GM18520 (cell line): Measurements from ENCODE around the gene RIMS1.

ENCODE experiments used
- ATAC-seq: cut with Tn5 transposase; IDR thresholded peaks from one replicate; pipeline ENCODE4 v1.9.1; 2021; ENCODE audit not compliant: unreplicated experiment

The RIMS1 gene

GRCh38 chr6:72218125-72218524 lies 331.8 kb downstream of the RIMS1 start:
- peak; percentile 87 for ATAC-seq

DNA sequence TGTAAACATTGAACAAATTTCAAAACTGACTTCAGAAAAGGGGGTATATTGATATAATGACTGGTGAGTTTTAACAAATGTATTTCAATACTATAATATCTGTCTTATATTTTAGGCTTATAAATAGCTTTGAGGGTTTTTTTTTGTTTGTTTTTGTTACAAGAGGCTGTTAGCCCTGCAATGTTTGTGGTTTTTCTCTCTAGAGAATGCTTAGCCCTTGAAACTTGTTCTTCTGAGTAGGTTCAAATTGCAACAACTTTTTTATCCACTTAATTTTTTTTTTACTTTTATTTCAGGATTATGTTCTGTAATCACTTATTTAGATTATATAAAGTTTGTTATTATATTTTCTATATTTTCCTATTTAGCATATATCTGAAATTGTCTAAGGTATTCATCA lies 333.2 kb downstream of the RIMS1 start:
- ATAC-seq: no peak

DNA sequence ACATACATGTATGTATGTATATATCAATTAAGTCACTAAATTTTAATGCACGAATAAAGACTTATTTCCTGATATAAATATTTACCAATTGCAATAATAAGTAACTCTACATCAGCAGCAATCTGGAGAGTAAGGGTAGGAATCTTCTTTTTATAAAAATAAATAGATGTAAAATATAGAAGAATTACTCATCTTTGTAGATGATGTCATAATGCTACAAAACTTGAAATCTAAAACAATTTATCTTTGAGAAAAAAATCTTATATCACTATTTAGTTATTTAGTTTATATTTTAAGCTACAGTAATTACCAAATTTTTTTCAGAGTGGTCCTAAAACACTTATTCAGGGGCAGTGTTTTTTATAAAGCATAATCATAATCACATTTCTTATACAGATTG lies 351.7 kb downstream of the RIMS1 start:
- ATAC-seq: no peak

DNA sequence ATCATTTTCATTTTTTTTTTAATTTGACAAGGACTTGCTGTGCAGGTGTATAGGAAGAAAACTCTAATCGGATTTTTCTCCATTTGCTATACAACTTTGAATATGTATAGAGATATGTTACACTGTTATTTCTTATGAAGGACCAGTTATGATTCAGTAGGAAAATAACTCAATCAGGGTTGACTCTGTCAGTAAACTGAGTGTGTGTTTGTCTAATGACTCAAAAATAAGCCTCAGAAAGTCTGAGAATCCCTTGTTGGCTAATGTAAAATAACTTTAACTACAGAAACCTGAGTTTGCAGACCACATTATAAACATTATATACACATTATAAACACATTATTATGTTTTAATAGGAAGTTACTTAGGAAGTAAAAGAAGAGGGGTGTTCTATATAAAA lies 352.6 kb downstream of the RIMS1 start:
- ATAC-seq: no peak

- no peak for ATAC-seq
Observed at GRCh38 chr6:72245565-72245964, 359.2 kb downstream of the RIMS1 start.

- ATAC-seq: no peak
Observed at GRCh38 chr6:72246926-72247325, 360.6 kb downstream of the RIMS1 start.

DNA sequence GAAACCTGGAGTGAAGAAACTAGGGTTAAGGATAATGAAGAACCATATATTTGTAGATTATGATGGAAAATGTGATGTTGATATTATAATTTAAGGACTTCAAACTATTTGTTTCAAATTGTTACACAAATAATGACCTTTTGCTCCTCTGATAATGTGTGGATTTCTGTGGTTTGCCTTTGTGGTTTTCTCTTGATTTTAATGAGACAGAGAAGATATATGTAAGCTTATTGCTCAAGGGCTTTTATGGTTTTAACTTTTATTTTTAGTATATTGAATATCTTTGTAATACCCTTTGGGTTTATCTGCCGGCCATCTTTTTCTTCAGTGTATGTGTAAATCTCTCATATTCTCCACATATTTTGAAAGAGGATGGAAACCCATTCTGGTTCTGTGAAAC lies 362.3 kb downstream of the RIMS1 start:
- no peak for ATAC-seq

DNA sequence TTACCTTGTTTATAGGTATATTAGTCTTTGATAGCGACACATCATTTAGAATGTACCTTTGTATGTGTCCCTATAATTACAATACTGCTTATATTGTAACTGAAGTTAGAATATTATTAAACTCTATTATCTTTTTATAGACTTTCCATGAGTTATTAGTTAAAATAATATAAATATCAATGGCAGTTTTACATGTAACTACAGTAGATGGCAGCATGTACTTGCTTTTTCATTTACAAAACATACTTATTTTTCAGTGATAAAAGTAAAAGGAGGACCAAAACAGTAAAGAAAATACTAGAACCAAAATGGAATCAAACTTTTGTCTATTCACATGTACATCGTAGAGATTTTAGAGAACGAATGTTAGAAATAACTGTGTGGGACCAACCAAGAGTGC lies 364.3 kb downstream of the RIMS1 start:
- ATAC-seq: no peak

DNA sequence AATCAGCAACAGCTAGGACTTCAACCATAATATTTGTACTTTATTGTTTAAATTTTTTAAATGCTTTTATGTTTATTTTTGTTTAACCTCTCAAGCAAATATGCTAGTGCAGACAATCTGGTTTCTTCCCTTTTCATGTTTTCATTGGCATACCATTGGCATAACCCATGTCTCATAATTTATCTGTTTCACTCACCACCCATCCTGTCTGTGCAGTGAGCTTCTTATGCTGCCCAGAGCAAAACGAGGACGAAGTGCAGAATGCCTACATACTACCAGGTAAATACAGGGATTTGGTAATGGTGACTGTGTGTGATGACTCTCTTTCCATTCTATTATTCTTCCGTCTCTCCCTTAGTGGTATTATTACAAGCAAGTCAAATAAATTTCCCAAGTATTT lies 374.1 kb downstream of the RIMS1 start:
- ATAC-seq: no peak

GRCh38 chr6:72261554-72261953 lies 375.2 kb downstream of the RIMS1 start:
- no peak for ATAC-seq

- ATAC-seq: no peak
Observed at GRCh38 chr6:72262254-72262653, 375.9 kb downstream of the RIMS1 start.

- ATAC-seq: no peak
Observed at GRCh38 chr6:72267470-72267869, 381.1 kb downstream of the RIMS1 start.

GRCh38 chr6:72271531-72271930 lies 385.2 kb downstream of the RIMS1 start:
- no peak for ATAC-seq

GRCh38 chr6:72272958-72273357 lies 386.6 kb downstream of the RIMS1 start:
- no peak for ATAC-seq

DNA sequence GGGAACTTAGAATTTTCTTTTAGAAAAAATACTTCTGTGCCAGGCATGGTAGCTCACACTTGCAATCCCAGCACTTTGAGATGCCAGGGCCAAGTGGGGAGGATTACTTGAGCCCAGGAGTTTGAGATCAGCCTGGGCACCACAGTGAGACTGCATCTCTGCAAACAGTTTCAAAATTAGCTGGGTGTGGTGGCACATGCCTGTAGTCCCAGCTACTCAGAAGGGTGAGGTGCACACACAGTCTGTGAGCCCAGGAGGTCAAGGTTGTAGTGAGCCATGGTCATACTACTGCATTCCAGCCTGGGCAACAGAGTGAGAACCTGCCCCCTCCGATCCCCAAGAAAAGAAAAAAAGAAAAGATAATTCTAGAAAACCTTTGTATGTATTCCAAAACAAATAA lies 389.5 kb downstream of the RIMS1 start:
- ATAC-seq: no peak

GRCh38 chr6:72282201-72282600 lies 395.9 kb downstream of the RIMS1 start:
- ATAC-seq: no peak

GRCh38 chr6:72283571-72283970 lies 397.2 kb downstream of the RIMS1 start:
- ATAC-seq: no peak

DNA sequence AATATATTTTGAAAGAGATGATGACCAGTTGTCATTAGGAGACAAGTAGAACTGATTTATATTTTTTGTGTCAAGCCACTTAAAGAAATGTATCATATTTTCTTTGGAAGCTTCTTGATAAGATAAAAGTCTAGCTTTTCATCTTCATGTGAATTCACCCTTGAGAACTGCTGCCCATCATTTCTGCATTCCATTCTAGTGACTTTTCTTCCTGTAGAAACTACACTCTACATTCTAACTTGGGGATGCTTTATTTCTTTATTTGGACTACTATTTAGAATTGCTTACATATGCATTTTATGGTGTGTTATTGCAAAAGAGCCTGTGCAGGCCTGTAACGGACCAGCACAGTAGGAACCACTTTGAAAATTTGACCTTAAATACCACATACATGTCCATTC lies 400.6 kb downstream of the RIMS1 start:
- ATAC-seq: no peak

GRCh38 chr6:72287801-72288200 lies 401.5 kb downstream of the RIMS1 start:
- no peak for ATAC-seq

- ATAC-seq: no peak
Observed at GRCh38 chr6:72288592-72288991, 402.2 kb downstream of the RIMS1 start.

GRCh38 chr6:72290620-72291019 lies 404.3 kb downstream of the RIMS1 start:
- no peak for ATAC-seq

- no peak for ATAC-seq
Observed at GRCh38 chr6:72296375-72296774, 410.0 kb downstream of the RIMS1 start.

DNA sequence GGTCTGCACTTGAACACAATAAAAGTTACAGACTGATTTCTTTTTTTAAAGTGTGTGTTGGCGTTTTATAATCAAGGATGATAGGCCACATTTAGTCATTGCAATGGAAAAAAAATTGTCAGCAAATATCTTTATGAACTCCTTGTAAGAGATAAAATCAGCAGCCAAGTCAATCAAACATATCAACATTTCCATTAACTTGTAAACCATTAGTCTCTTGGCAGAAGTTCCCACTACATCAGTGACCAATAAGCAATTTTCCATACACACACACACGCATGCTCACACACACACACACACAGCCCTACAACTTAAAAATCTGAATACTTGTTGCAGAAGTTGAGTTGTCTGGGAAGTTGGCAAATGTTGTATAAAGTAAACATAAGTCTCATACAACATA lies 419.6 kb downstream of the RIMS1 start:
- no peak for ATAC-seq
